CD8-positive, alpha-beta memory T cell (primary cell): ENCODE data around the gene ENKUR. TPM values are rescaled to one million over a fixed set of nuclear protein-coding genes. Genes with fewer than 3 reads are reported as not detected.

ENCODE experiments used
- CTCF ChIA-PET: fragments of 350-600 bp; sonication (Branson Sonifier 250); formaldehyde crosslinking; loops from one replicate; lab custom pipeline; 2021; ENCODE audit warnings: antibody characterized with exemption; lab: Charles Lee
- POLR2A ChIA-PET: fragments of 350-600 bp; sonication (Branson Sonifier 250); formaldehyde crosslinking; loops from one replicate; lab custom pipeline; 2021; ENCODE audit warnings: antibody characterized with exemption; lab: Charles Lee
- DNase-seq, 5 donors: peaks; one replicate each; pipeline versions ENCODE4 v3.0.0 to v3.0.0-alpha.2; 2020 to 2022; ENCODE audit warnings: mixed read lengths in 1 of 5
- H3K27ac ChIP-seq: one replicate; pipeline ENCODE4 v1.7.0; 2013; ENCODE audit warnings: low read depth, mild to moderate bottlenecking, low read length, moderate library complexity
- H3K27me3 ChIP-seq: 2 replicates; pipeline ENCODE4 v1.7.0; 2013; ENCODE audit warnings: low read length, mild to moderate bottlenecking; ENCODE audit not compliant: insufficient read depth, poor library complexity, severe bottlenecking
- H3K36me3 ChIP-seq: 2 replicates; pipeline ENCODE4 v1.7.0; 2013; ENCODE audit warnings: mild to moderate bottlenecking, low read length, moderate library complexity; ENCODE audit not compliant: insufficient read depth
- H3K4me1 ChIP-seq: 2 replicates; pipeline ENCODE4 v1.7.0; 2013; ENCODE audit warnings: mild to moderate bottlenecking, low read length, moderate library complexity; ENCODE audit not compliant: insufficient read depth
- H3K4me3 ChIP-seq: 2 replicates; pipeline ENCODE4 v1.7.0; 2013; ENCODE audit warnings: mild to moderate bottlenecking, low read length
- H3K9me3 ChIP-seq: 2 replicates; pipeline ENCODE4 v1.7.0; 2013; ENCODE audit warnings: mild to moderate bottlenecking, low read length
- H3K27ac Mint-ChIP-seq, 8 donors: one replicate each; pipeline ENCODE4 v1.8.0; 2020 to 2021; ENCODE audit warnings: mixed read lengths in 8 of 8, mild to moderate bottlenecking in 6 of 8, inconsistent platforms in 3 of 8, moderate library complexity in 3 of 8
- H3K27me3 Mint-ChIP-seq, 2 donors: one replicate each; pipeline ENCODE4 v1.8.0; 2020 to 2021; ENCODE audit warnings: mixed read lengths in 2 of 2, mild to moderate bottlenecking in 1 of 2, moderate library complexity in 1 of 2
- H3K36me3 Mint-ChIP-seq, 3 donors: one replicate each; pipeline ENCODE4 v1.8.0; 2020 to 2021; ENCODE audit warnings: mixed read lengths in 3 of 3, inconsistent platforms in 1 of 3, mild to moderate bottlenecking in 1 of 3
- H3K4me1 Mint-ChIP-seq, 3 donors: one replicate each; pipeline ENCODE4 v1.8.0; 2020 to 2021; ENCODE audit warnings: mixed read lengths in 3 of 3, inconsistent platforms in 1 of 3, mild to moderate bottlenecking in 1 of 3
- H3K4me3 Mint-ChIP-seq, 7 donors: one replicate each; pipeline ENCODE4 v1.8.0; 2020 to 2021; ENCODE audit warnings: mixed read lengths in 7 of 7, mild to moderate bottlenecking in 6 of 7, moderate library complexity in 4 of 7, inconsistent platforms in 2 of 7
- H3K9me3 Mint-ChIP-seq, 5 donors: one replicate each; pipeline ENCODE4 v1.8.0; 2020 to 2022; ENCODE audit warnings: mixed read lengths in 5 of 5, mild to moderate bottlenecking in 3 of 5, moderate library complexity in 2 of 5, inconsistent platforms in 1 of 5
- polyA plus RNA-seq: library from polyadenylated mRNA; unstranded; fragments of 300-500 nt; fragmentation: Illumina TruSeq; gene quantifications from one replicate; pipeline ENCODE4 v1.2.3, GENCODE V29; 2021
- total RNA-seq, 2 experiments: library from RNA; stranded (reverse); gene quantifications; one replicate each; pipeline ENCODE4 v1.2.3, GENCODE V29; 2021

The ENKUR gene
- total and polyA plus RNA-seq, 3 experiments from 2014 or later, result not detected

DNA sequence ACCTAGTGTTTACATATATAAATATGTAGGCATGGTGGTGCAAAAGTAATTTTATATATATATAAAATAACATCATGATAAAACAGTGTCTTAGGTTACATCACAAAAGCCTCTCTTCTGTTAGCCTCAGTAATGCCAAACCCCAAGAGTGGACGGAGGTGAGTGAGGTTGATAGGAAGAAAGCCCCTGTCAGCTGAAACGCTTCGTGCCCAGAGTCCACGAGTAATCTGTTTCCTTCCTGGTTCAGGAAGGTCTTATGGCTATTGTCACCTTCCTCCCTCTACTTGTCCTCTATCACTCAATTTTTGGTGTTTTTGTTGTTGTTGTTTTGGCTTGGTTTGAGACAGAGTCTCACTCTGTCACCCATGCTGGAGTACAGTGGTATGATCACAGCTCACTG lies 41.9 kb upstream of the ENKUR start:
- DNase-seq, result no peak
- Histone ChIP-seq H3K27ac (no peak overlapping the region), H3K4me1 (no peaks in the 10 kb centered on the region), H3K9me3 (no peaks in the 10 kb centered on the region), H3K36me3 (no peaks in the 10 kb centered on the region), H3K27me3 (no peaks in the 10 kb centered on the region), H3K4me3 (no peak overlapping the region)
- Mint-ChIP-seq H3K36me3 (peaks cover 0 to 3% (median 0%) of the 10 kb centered on the region in 3 donors), H3K4me1 (peaks cover 6 to 8% (median 7%) of the 10 kb centered on the region in 3 donors), H3K4me3 (no peak overlapping the region), H3K27me3 (peaks cover 0 to 4% of the 10 kb centered on the region in 2 donors), H3K9me3 (no peaks in the 10 kb centered on the region), H3K27ac (no peak overlapping the region)
- CTCF ChIA-PET, result interaction anchor here (0.6 kb wide), 1 partner anchor 10 kb away, joined by 3 read pairs; no protein-coding TSS in a partner anchor
- POLR2A ChIA-PET, result no interaction called here

DNA sequence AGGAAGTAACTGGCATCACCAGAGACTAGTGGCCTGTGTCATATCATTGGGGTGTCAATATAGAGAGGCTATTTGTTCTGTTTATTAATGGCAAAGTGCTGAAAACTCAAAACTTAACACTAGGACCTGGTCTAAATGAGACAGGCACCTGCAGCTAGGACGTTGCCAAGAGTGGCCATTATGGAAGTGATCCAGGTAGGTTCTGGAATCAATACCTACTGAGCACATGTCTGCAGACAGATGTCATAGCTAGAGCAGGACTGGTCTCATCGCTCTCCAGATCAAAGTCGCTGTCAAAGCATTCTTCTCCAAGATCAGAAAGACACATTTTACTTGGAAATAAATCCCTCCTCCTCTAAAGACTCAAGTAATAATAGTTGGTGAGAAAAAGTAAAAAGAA lies 40.8 kb upstream of the ENKUR start:
- H3K27me3 ChIP-seq, result no peaks in the 10 kb centered on the region
- H3K4me1 ChIP-seq, result no peaks in the 10 kb centered on the region
- no peak overlapping the region for H3K4me3 ChIP-seq
- no peaks in the 10 kb centered on the region for H3K36me3 ChIP-seq
- ChIA-PET POLR2A (no interaction called here), CTCF (no interaction called here)
- peaks cover 0 to 4% of the 10 kb centered on the region in 2 donors for H3K27me3 Mint-ChIP-seq
- H3K4me1 Mint-ChIP-seq, result no peaks in the 10 kb centered on the region
- no peak for DNase-seq
- no peaks in the 10 kb centered on the region for H3K36me3 Mint-ChIP-seq
- no peak overlapping the region for H3K27ac ChIP-seq
- no peak overlapping the region for H3K4me3 Mint-ChIP-seq
- H3K9me3 ChIP-seq, result no peaks in the 10 kb centered on the region
- H3K27ac Mint-ChIP-seq, result no peak overlapping the region
- H3K9me3 Mint-ChIP-seq, result no peaks in the 10 kb centered on the region

DNA sequence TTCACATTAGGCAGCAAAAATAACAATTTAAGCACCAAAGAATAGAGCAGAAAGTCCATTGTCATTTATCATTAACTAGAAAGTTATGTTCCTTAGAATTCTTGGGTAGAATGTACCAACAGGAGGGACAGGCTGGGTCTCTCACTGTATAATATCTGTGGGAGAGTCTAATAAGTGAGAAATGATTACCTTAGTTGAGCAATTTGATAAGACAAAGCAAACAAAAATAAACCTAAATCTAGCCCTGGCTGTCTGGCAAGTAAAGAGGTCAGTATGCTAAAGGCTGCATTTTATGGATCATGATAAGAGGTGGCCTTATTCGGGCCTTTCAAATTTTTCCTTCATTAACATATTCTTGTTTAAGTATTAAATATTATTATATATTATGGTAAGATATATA lies 36.1 kb upstream of the ENKUR start:
- POLR2A ChIA-PET, result no interaction called here
- Histone ChIP-seq H3K36me3 (no peaks in the 10 kb centered on the region), H3K27me3 (no peaks in the 10 kb centered on the region), H3K9me3 (no peaks in the 10 kb centered on the region), H3K27ac (no peak overlapping the region), H3K4me3 (no peak overlapping the region), H3K4me1 (no peaks in the 10 kb centered on the region)
- Mint-ChIP-seq H3K36me3 (peaks cover 0 to 2% (median 0%) of the 10 kb centered on the region in 3 donors), H3K4me1 (no peaks in the 10 kb centered on the region), H3K27me3 (peaks cover 19 to 33% of the 10 kb centered on the region in 2 donors), H3K9me3 (peaks cover 0 to 2% (median 0%) of the 10 kb centered on the region in 5 donors), H3K27ac (no peak overlapping the region), H3K4me3 (no peak overlapping the region)
- DNase-seq, result no peak
- CTCF ChIA-PET, result no interaction called here

DNA sequence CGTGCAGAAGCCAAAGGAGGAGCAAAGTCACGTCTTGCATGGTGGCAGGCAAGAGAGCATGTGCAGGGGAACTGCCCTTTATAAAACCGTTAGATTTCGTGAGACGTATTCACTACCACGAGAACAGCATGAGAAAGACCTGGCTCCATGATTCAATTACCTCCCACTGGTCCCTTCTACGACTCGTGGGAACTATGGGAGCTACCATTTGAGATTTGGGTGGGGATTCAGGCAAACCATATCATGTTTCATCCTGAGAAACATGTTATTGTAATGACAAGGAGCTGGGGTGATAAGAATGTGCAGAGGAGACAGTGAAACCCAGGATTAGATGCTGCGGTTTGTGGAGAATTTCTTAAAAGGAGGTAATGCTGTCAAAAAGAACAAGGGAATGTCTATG lies 34.4 kb upstream of the ENKUR start:
- Histone ChIP-seq H3K36me3 (no peaks in the 10 kb centered on the region), H3K27me3 (no peaks in the 10 kb centered on the region), H3K9me3 (no peaks in the 10 kb centered on the region), H3K4me1 (no peaks in the 10 kb centered on the region), H3K4me3 (no peak overlapping the region), H3K27ac (no peak overlapping the region)
- Mint-ChIP-seq H3K4me1 (no peaks in the 10 kb centered on the region), H3K27ac (no peak overlapping the region), H3K36me3 (peaks cover 0 to 2% (median 0%) of the 10 kb centered on the region in 3 donors), H3K27me3 (peaks cover 20 to 39% of the 10 kb centered on the region in 2 donors), H3K4me3 (no peak overlapping the region), H3K9me3 (peaks cover 0 to 2% (median 0%) of the 10 kb centered on the region in 5 donors)
- no peak for DNase-seq
- ChIA-PET POLR2A (no interaction called here), CTCF (no interaction called here)

DNA sequence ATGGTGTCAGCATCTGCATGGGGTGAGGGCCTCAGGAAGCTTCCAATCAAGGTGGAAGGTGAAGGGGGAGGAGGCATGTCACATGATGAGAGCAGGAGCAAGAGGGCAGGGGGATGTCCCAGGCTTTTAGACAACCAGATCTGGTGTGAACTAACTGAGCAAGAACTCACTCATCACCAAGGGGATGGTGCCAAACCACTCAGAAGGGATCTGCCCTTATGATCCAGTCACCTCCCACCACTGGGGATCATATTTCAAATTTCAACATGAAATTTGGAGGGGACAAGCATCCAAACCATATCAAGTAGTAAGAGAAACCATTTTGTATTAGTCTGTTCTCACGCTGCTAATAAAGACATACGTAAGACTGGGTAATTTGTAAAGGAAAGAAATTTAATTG lies 34.0 kb upstream of the ENKUR start:
- Histone ChIP-seq H3K9me3 (no peaks in the 10 kb centered on the region), H3K27me3 (no peaks in the 10 kb centered on the region), H3K36me3 (no peaks in the 10 kb centered on the region), H3K4me3 (no peak overlapping the region), H3K4me1 (no peaks in the 10 kb centered on the region), H3K27ac (no peak overlapping the region)
- Mint-ChIP-seq H3K27ac (no peak overlapping the region), H3K36me3 (peaks cover 0 to 2% (median 0%) of the 10 kb centered on the region in 3 donors), H3K27me3 (peaks cover 18 to 39% of the 10 kb centered on the region in 2 donors), H3K4me1 (no peaks in the 10 kb centered on the region), H3K9me3 (peaks cover 0 to 2% (median 0%) of the 10 kb centered on the region in 5 donors), H3K4me3 (no peak overlapping the region)
- ChIA-PET CTCF (no interaction called here), POLR2A (no interaction called here)
- DNase-seq, result no peak

DNA sequence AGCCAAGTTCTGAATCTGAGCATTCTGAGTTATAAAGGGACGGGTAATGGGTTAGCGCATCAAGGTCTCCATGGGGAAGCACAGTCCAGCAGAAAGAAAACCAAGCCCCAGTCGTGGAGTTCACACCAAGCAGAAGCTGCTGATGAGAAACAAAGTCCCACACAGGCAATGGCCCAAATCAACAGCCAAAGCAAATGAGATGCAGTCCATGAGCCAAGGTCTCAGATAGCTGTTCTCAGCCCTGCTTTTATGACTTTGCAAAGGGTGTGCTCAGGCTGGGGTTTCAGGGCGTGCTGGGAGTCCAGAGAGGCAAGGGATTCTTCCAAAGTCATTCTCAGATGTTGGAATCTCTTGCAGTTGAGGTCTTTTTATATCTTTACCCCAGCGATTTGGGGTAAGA lies 32.5 kb upstream of the ENKUR start:
- H3K4me3 Mint-ChIP-seq, result no peak overlapping the region
- no peak overlapping the region for H3K4me3 ChIP-seq
- peaks cover 0 to 2% (median 0%) of the 10 kb centered on the region in 5 donors for H3K9me3 Mint-ChIP-seq
- peaks cover 0 to 2% (median 0%) of the 10 kb centered on the region in 3 donors for H3K36me3 Mint-ChIP-seq
- ChIA-PET CTCF (no interaction called here), POLR2A (no interaction called here)
- H3K4me1 Mint-ChIP-seq, result no peaks in the 10 kb centered on the region
- peaks cover 24 to 49% of the 10 kb centered on the region in 2 donors for H3K27me3 Mint-ChIP-seq
- H3K36me3 ChIP-seq, result no peaks in the 10 kb centered on the region
- H3K27me3 ChIP-seq, result no peaks in the 10 kb centered on the region
- no peak overlapping the region for H3K27ac ChIP-seq
- peak overlapping the region in 1 of 8 donors; percentile 9 for H3K27ac Mint-ChIP-seq
- DNase-seq, result no peak
- H3K4me1 ChIP-seq, result no peaks in the 10 kb centered on the region
- no peaks in the 10 kb centered on the region for H3K9me3 ChIP-seq

DNA sequence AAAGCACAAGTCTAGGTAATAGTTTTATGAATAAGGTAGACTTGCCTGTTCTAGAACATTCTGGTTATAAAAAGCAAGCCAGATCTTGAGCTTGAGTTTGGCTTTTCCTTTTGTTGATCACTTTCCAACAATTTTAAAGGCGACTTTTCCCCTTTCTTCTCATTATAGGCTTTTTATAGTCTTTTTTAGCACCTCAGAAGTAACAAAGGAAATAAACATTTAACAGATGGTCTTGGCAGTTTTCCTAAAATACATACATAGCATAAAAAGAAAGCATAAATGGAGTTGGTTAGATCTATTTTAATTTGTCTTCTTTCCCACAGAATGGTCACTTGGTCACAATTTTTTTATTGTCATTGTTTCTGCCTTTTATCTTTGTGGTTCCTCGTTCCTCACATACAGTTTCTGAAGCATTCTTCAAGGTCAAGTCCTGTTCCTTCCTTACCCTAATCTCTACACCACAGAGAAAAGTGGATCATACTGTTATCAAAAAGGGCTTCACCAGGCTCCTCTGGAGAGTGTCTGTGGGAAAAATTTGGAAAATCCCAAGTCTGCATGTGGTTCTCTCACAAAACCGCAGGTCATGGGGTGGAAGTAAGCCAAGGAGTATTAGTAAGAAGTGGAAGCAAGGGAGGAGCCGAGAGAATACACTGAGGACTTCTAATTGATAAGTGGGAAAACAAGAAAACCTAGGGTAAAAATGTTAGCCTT lies 31.8 kb upstream of the ENKUR start:
- Histone ChIP-seq H3K27me3 (no peaks in the 10 kb centered on the region), H3K36me3 (no peaks in the 10 kb centered on the region), H3K4me1 (no peaks in the 10 kb centered on the region), H3K27ac (no peak overlapping the region), H3K9me3 (no peaks in the 10 kb centered on the region), H3K4me3 (no peak overlapping the region)
- Mint-ChIP-seq H3K36me3 (peaks cover 0 to 2% (median 0%) of the 10 kb centered on the region in 3 donors), H3K4me1 (no peaks in the 10 kb centered on the region), H3K9me3 (peaks cover 0 to 2% (median 0%) of the 10 kb centered on the region in 5 donors), H3K27ac (no peak overlapping the region), H3K27me3 (peaks cover 24 to 52% of the 10 kb centered on the region in 2 donors), H3K4me3 (no peak overlapping the region)
- DNase-seq, result no peak
- POLR2A ChIA-PET, result no interaction called here
- CTCF ChIA-PET, result no interaction called here

DNA sequence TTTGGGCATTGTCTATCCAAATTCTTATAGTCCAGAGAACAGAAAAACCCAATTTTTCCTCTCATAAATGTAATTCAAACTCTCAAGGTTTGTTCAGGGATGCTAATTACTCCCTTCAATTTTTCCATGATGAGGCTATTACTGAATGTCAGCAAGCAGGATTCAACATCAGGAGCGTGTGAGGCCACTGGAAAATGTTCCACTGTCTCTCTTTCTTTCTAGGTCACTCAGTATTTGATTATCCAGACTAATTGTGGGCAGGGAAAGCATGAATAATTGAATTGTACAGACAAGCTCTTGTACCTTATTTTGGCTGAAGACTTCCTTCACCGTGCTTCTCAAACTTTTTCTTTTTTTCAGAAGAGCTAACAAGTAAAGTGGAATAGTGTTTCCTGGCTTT lies 31.1 kb upstream of the ENKUR start:
- ChIA-PET CTCF (interaction anchor here (1.1 kb wide), 1 partner anchor 12 kb away, joined by 3 read pairs; no protein-coding TSS in a partner anchor), POLR2A (no interaction called here)
- no peaks in the 10 kb centered on the region for H3K4me1 ChIP-seq
- Mint-ChIP-seq H3K27me3 (peaks cover 24 to 52% of the 10 kb centered on the region in 2 donors), H3K4me1 (no peaks in the 10 kb centered on the region), H3K9me3 (peaks cover 0 to 2% (median 0%) of the 10 kb centered on the region in 5 donors), H3K4me3 (no peak overlapping the region), H3K27ac (no peak overlapping the region), H3K36me3 (peaks cover 0 to 2% (median 0%) of the 10 kb centered on the region in 3 donors)
- H3K4me3 ChIP-seq, result no peak overlapping the region
- no peaks in the 10 kb centered on the region for H3K9me3 ChIP-seq
- H3K36me3 ChIP-seq, result no peaks in the 10 kb centered on the region
- H3K27ac ChIP-seq, result no peak overlapping the region
- no peaks in the 10 kb centered on the region for H3K27me3 ChIP-seq
- no peak for DNase-seq
